HCT116 (cell line): ENCODE results near the gene LRRC42. TPM values are rescaled to one million over a fixed set of nuclear protein-coding genes. Genes with fewer than 3 reads are reported as not detected.
"Not testable (repeated sequence)": the region's sequence is repeated elsewhere in the genome, so short reads cannot be mapped to it uniquely, and the experiment has no call there.

Source experiments
- ATAC-seq: fragments of 200-7000 bp; cut with Tn5 transposase; 2 replicates; pipeline ENCODE4 v1.9.1; 2020; ENCODE audit warnings: mild to moderate bottlenecking, moderate library complexity
- BruUV-seq: library from RNA; stranded (reverse); fragments of 400-500 nt; replicated peaks from 2 replicates; lab custom pipeline; 2021; lab: Mats Ljungman, UMichigan
- CTCF ChIA-PET: fragments of 300-600 bp; sonication (Branson Sonifier 250); formaldehyde crosslinking; loops from one replicate; lab custom pipeline; 2021; ENCODE audit warnings: antibody characterized with exemption; lab: Charles Lee
- POLR2A ChIA-PET: fragments of 300-600, 350-600 bp; sonication (Branson Sonifier 250); formaldehyde crosslinking; loops from one replicate; lab custom pipeline; 2021; ENCODE audit warnings: antibody characterized with exemption; lab: Charles Lee
- RAD21 ChIA-PET, 2 experiments: fragments of 300-600 bp; sonication (Branson Sonifier 250); formaldehyde crosslinking; loops; one replicate each; lab custom pipeline; 2023; ENCODE audit warnings: low total read pairs in 2 of 2; ENCODE audit not compliant: uncharacterized antibody in 2 of 2, unreplicated experiment in 2 of 2, low non-redundant PET in 1 of 2; lab: Charles Lee
- DNase-seq: peaks from one replicate; pipeline ENCODE4 v3.0.0-alpha.2; 2010; ENCODE audit warnings: low read depth, low spot score
- H2AFZ ChIP-seq: fragments of 200-600 bp; shearing (Covaris generic), sonication (generic); 2 replicates; pipeline ENCODE4 v1.6.1; 2017; ENCODE audit warnings: low read depth, mixed run types, mixed read lengths, antibody characterized with exemption, low read length; ENCODE audit not compliant: poor library complexity, severe bottlenecking
- H3K27ac ChIP-seq: 2 replicates; pipeline ENCODE4 v1.5.1; 2012; ENCODE audit warnings: low read depth, low read length
- H3K27me3 ChIP-seq: fragments of 200-600 bp; sonication (generic); 2 replicates; pipeline ENCODE4 v1.6.1; 2016; ENCODE audit warnings: mixed run types, low read length, mixed read lengths; ENCODE audit not compliant: insufficient read depth
- H3K36me3 ChIP-seq, 2 experiments: fragments of 200-500 bp in 1 of 2; fragments of 200-600 bp in 1 of 2; sonication (Bioruptor generic) in 1 of 2; sonication (generic) in 1 of 2; 2 replicates each; pipeline versions ENCODE4 v1.5.1 to v1.6.1; 2014 to 2016; ENCODE audit warnings: low read length in 2 of 2, inconsistent platforms in 1 of 2, mixed read lengths in 1 of 2, mixed run types in 1 of 2; ENCODE audit not compliant: insufficient read depth in 2 of 2, control insufficient read depth in 1 of 2
- H3K4me1 ChIP-seq, 2 experiments: fragments of 200-600 bp in 1 of 2; sonication (generic) in 1 of 2; 2 replicates each; pipeline versions ENCODE4 v1.5.1 to v1.6.1; 2012 to 2017; ENCODE audit warnings: low read length in 2 of 2, inconsistent platforms in 1 of 2, mild to moderate bottlenecking in 1 of 2, mixed read lengths in 1 of 2, mixed run types in 1 of 2, moderate library complexity in 1 of 2; ENCODE audit not compliant: insufficient read depth in 2 of 2, control insufficient read depth in 1 of 2
- H3K4me2 ChIP-seq: fragments of 200-600 bp; sonication (generic); 2 replicates; pipeline ENCODE4 v1.6.1; 2017; ENCODE audit warnings: mixed run types, low read length, mixed read lengths
- H3K4me3 ChIP-seq, 2 experiments: fragments of 200-600 bp in 1 of 2; sonication (generic) in 1 of 2; replicated peaks in 1 of 2; 2 replicates each; pipeline ENCODE4 v1.5.1; 2011 to 2016; ENCODE audit warnings: low read length in 2 of 2, control low read depth in 1 of 2, low read depth in 1 of 2, mild to moderate bottlenecking in 1 of 2, mixed read lengths in 1 of 2, mixed run types in 1 of 2
- H3K79me2 ChIP-seq: fragments of 200-600 bp; sonication (generic); 2 replicates; pipeline ENCODE4 v1.6.1; 2017; ENCODE audit warnings: mild to moderate bottlenecking, mixed run types, low read length, moderate library complexity, mixed read lengths; ENCODE audit not compliant: insufficient read depth
- H3K9ac ChIP-seq: fragments of 200-600 bp; sonication (generic); 2 replicates; pipeline ENCODE4 v1.6.1; 2016; ENCODE audit warnings: low read length, mixed read lengths
- H3K9me2 ChIP-seq: fragments of 200-600 bp; sonication (generic), shearing (Covaris generic); 2 replicates; pipeline ENCODE4 v1.6.1; 2017; ENCODE audit warnings: mixed run types, mild to moderate bottlenecking, moderate library complexity; ENCODE audit not compliant: insufficient read depth
- H3K9me3 ChIP-seq, 2 experiments: fragments of 200-500 bp in 1 of 2; fragments of 200-600 bp in 1 of 2; sonication (Bioruptor generic) in 1 of 2; sonication (generic) in 1 of 2; 2 replicates each; pipeline ENCODE4 v1.6.1; 2014 to 2017; ENCODE audit warnings: low read length in 2 of 2, mixed read lengths in 2 of 2, inconsistent platforms in 1 of 2, low read depth in 1 of 2, mild to moderate bottlenecking in 1 of 2, mixed run types in 1 of 2, moderate library complexity in 1 of 2; ENCODE audit not compliant: control insufficient read depth in 1 of 2, insufficient read depth in 1 of 2
- H4K20me1 ChIP-seq: fragments of 200-600 bp; sonication (generic), shearing (Covaris generic); 2 replicates; pipeline ENCODE4 v1.6.1; 2017; ENCODE audit warnings: mixed run types, mild to moderate bottlenecking, moderate library complexity; ENCODE audit not compliant: insufficient read depth
- CBX3 ChIP-seq: IDR thresholded peaks from 2 replicates; pipeline ENCODE4 v1.6.1; 2012; ENCODE audit warnings: low read depth
- EGR1 ChIP-seq: IDR thresholded peaks from 2 replicates; pipeline ENCODE4 v1.6.1; 2012; ENCODE audit warnings: low read depth
- ELF1 ChIP-seq: IDR thresholded peaks from 2 replicates; pipeline ENCODE4 v1.6.1; 2012; ENCODE audit warnings: low read depth, borderline replicate concordance
- POLR2AphosphoS5 ChIP-seq: IDR thresholded peaks from 2 replicates; pipeline ENCODE4 v1.6.1; 2011; ENCODE audit warnings: mild to moderate bottlenecking, low read depth, low read length, moderate library complexity
- RAD21 ChIP-seq: IDR thresholded peaks from 2 replicates; pipeline ENCODE4 v1.6.1; 2012; ENCODE audit warnings: low read depth, mild to moderate bottlenecking
- intact Hi-C: fragments of 100-400 bp; cut with micrococcal nuclease; formaldehyde crosslinking; loops from 2 replicates; pipeline ENCODE4 v1.10.0; 2022
- total RNA-seq: library from RNA; stranded (reverse); gene quantifications from one replicate; pipeline ENCODE4 v1.2.1, GENCODE V29; 2021; ENCODE audit not compliant: unreplicated experiment
- TF ChIP-seq, protein P1 (sequence below), 3 experiments: fragments of 200-600 bp in 1 of 3; sonication (generic) in 1 of 3; IDR thresholded peaks in 2 of 3; conservative IDR thresholded peaks in 1 of 3; 2 replicates each; pipeline ENCODE4 v1.5.1; 2012 to 2017; ENCODE audit warnings: low read depth in 2 of 3, low read length in 2 of 3, antibody characterized with exemption in 1 of 3, borderline replicate concordance in 1 of 3, control low read depth in 1 of 3, mild to moderate bottlenecking in 1 of 3, mixed read lengths in 1 of 3, mixed run types in 1 of 3, moderate library complexity in 1 of 3; ENCODE audit not compliant: insufficient read depth in 1 of 3

LRRC42 gene
- total RNA-seq, 1 experiment from 2014 or later = 62.5 TPM

DNA sequence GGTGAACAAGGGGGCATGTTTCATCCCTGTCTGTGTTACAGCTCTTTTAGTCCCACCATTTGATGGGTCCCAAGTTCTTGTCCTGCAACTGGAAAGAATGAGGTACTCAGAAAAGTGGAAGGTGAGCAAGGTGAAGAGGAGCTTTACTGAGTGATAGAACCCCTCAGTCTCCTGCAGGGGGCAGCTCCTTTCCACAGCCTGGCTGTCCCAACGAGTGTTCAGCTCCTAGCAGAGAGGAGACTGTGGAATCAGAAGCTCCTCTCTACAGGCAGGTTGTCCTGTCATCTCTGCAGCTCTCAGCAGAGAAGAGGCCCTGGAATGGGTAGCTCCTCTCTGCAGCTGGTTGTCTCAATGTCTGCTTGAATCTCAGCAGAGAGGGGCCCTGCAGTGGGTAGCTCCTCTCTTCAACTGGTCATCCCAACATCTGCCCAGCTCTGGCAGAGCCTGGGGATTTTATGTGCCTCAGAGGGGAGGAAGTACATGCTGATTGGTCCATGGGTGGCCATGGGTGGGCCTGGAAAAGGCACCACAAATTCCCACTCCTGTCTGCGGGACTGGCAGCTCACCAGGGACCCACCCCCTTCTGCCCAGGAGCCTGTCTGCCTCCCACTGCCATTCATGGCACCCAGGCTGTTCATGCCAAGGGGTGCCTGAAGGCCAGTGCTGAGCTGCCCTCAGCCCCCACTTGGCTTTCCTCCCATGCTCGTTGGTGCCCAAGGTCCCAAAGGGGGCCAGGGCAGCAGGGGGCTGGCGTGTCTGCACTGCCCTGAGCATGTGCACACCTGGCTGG, 46.1 kb downstream of the LRRC42 start:
- H3K9ac ChIP-seq = no peak overlapping the region
- H3K36me3 ChIP-seq = no peaks in the 10 kb centered on the region
- no peak overlapping the region for H3K4me3 ChIP-seq
- H4K20me1 ChIP-seq = no peaks in the 10 kb centered on the region
- ATAC-seq = peak; percentile 89
- no peak for TF ChIP-seq ELF1
- TF ChIP-seq POLR2AphosphoS5 = no peak
- TF ChIP-seq, protein P1, sequence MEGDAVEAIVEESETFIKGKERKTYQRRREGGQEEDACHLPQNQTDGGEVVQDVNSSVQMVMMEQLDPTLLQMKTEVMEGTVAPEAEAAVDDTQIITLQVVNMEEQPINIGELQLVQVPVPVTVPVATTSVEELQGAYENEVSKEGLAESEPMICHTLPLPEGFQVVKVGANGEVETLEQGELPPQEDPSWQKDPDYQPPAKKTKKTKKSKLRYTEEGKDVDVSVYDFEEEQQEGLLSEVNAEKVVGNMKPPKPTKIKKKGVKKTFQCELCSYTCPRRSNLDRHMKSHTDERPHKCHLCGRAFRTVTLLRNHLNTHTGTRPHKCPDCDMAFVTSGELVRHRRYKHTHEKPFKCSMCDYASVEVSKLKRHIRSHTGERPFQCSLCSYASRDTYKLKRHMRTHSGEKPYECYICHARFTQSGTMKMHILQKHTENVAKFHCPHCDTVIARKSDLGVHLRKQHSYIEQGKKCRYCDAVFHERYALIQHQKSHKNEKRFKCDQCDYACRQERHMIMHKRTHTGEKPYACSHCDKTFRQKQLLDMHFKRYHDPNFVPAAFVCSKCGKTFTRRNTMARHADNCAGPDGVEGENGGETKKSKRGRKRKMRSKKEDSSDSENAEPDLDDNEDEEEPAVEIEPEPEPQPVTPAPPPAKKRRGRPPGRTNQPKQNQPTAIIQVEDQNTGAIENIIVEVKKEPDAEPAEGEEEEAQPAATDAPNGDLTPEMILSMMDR (IDR thresholded peaks at IDR 0.05 in 2 of 3, conservative IDR thresholded peaks at IDR 0.05 in 1 of 3; ENCODE audit: borderline replicate concordance in 1 of 3, insufficient read depth in 1 of 3, low read depth in 2 of 3, low read length in 2 of 3) = peak; percentile 32 to 45 (median 42); a peak in 4 of 6 replicates
- TF ChIP-seq RAD21 = peak; percentile 67
- TF ChIP-seq EGR1 = no peak
- peak; percentile 43; the same call in 1 of the 2 replicates for TF ChIP-seq CBX3
- TF ChIP-seq, all 23 proteins: peak for 3
- H2AFZ ChIP-seq = no peak overlapping the region
- intact Hi-C loops = no loop called here
- no peaks in the 10 kb centered on the region for H3K9me2 ChIP-seq
- no peaks in the 10 kb centered on the region for H3K9me3 ChIP-seq
- no peak overlapping the region for H3K4me2 ChIP-seq
- ChIA-PET RAD21 (interaction anchor here (1.1 to 1.2 kb wide), 2 partner anchors 90 kb away, joined by 3 to 5 read pairs; no protein-coding TSS in a partner anchor), POLR2A (no interaction called here), CTCF (interaction anchor here (0.7 to 1.1 kb wide), 3 partner anchors 8 to 129 kb away, joined by 3 to 8 read pairs (median 3); no protein-coding TSS in a partner anchor)
- no peak for DNase-seq
- no TSS peak for BruUV-seq
- no peaks in the 10 kb centered on the region for H3K27me3 ChIP-seq
- H3K4me1 ChIP-seq = no peaks in the 10 kb centered on the region
- H3K79me2 ChIP-seq = no peaks in the 10 kb centered on the region
- no peak overlapping the region for H3K27ac ChIP-seq

DNA sequence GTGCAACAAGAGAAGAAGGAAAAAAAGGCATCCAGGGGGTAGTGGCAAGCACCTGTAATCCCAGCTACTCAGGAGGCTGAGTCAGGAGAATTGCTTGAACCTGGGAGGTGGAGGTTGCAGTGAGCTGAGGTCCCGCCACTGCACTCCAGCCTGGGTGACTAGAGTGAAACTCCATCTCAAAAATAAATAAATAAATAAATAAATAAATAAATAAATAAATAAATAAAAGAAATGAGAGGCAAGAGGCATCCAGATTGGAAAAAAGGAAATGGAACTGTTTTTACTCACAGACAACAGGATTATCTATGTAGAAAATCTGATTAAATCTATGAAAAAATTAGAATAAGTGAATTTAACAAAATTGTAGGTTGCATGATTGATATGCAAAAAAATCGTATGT, 48.4 kb downstream of the LRRC42 start:
- H3K79me2 ChIP-seq, DNase-seq, intact Hi-C loops, POLR2A ChIA-PET, H3K27ac ChIP-seq, RAD21 ChIA-PET, H3K9me3 ChIP-seq, H3K4me3 ChIP-seq, H3K4me1 ChIP-seq, H3K27me3 ChIP-seq, H2AFZ ChIP-seq, BruUV-seq, H4K20me1 ChIP-seq, H3K36me3 ChIP-seq, H3K9me2 ChIP-seq, H3K4me2 ChIP-seq, CTCF ChIA-PET, ATAC-seq, H3K9ac ChIP-seq: not testable (repeated sequence)
